Immature natural killer cell (primary cell): ENCODE results near the gene MARCHF10. TPM values are rescaled to one million over a fixed set of nuclear protein-coding genes. Genes with fewer than 3 reads are reported as not detected.

ENCODE experiments used
- DNase-seq, 3 donors: peaks; one replicate each; pipeline ENCODE4 v3.0.0; 2022; ENCODE audit warnings: mixed read lengths in 1 of 3
- H3K27ac Mint-ChIP-seq, 6 donors: one replicate each; pipeline ENCODE4 v1.8.0; 2020; ENCODE audit warnings: mixed read lengths in 6 of 6, mild to moderate bottlenecking in 5 of 6, inconsistent platforms in 4 of 6, moderate library complexity in 3 of 6
- H3K27me3 Mint-ChIP-seq, 3 donors: one replicate each; pipeline ENCODE4 v1.8.0; 2020 to 2021; ENCODE audit warnings: low read depth in 3 of 3, mild to moderate bottlenecking in 3 of 3, mixed read lengths in 3 of 3, moderate library complexity in 3 of 3, inconsistent platforms in 1 of 3
- H3K36me3 Mint-ChIP-seq, 3 donors: one replicate each; pipeline ENCODE4 v1.8.0; 2020; ENCODE audit warnings: mixed read lengths in 3 of 3, inconsistent platforms in 2 of 3, mild to moderate bottlenecking in 2 of 3
- H3K4me1 Mint-ChIP-seq, 2 donors: one replicate each; pipeline ENCODE4 v1.8.0; 2020; ENCODE audit warnings: inconsistent platforms in 2 of 2, mild to moderate bottlenecking in 2 of 2, mixed read lengths in 2 of 2, moderate library complexity in 1 of 2
- H3K4me3 Mint-ChIP-seq, 5 donors: one replicate each; pipeline ENCODE4 v1.8.0; 2020; ENCODE audit warnings: mild to moderate bottlenecking in 5 of 5, mixed read lengths in 5 of 5, inconsistent platforms in 3 of 5, moderate library complexity in 3 of 5
- H3K9me3 Mint-ChIP-seq, 6 donors: one replicate each; pipeline ENCODE4 v1.8.0; 2020; ENCODE audit warnings: mild to moderate bottlenecking in 6 of 6, mixed read lengths in 6 of 6, inconsistent platforms in 4 of 6, moderate library complexity in 3 of 6
- polyA plus RNA-seq, 3 donors: library from polyadenylated mRNA; unstranded; fragments of 300-500 nt; fragmentation: Illumina TruSeq; gene quantifications; one replicate each; pipeline ENCODE4 v1.2.3, GENCODE V29; 2021

Gene MARCHF10
- polyA plus RNA-seq, 3 donors from 2014 or later = 1.8 to 2.1 (median 2.0) TPM

- Mint-ChIP-seq H3K27ac (no peak overlapping the region), H3K27me3 (peaks cover 14 to 22% (median 22%) of the 10 kb centered on the region in 3 donors), H3K9me3 (no peaks in the 10 kb centered on the region), H3K36me3 (no peaks in the 10 kb centered on the region), H3K4me3 (no peak overlapping the region), H3K4me1 (peaks cover 0 to 2% of the 10 kb centered on the region in 2 donors)
- DNase-seq = no peak
Measured at GRCh38 chr17:62808576-62808970, 459 bp upstream of the MARCHF10 start.

GRCh38 chr17:62805234-62805633, 2.9 kb downstream of the MARCHF10 start:
- H3K9me3 Mint-ChIP-seq = peaks cover 0 to 1% (median 0%) of the 10 kb centered on the region in 6 donors
- peaks cover 0 to 2% of the 10 kb centered on the region in 2 donors for H3K4me1 Mint-ChIP-seq
- peaks cover 15 to 24% (median 22%) of the 10 kb centered on the region in 3 donors for H3K27me3 Mint-ChIP-seq

GRCh38 chr17:62804822-62805221, 3.3 kb downstream of the MARCHF10 start:
- Mint-ChIP-seq H3K27me3 (peaks cover 12 to 24% (median 20%) of the 10 kb centered on the region in 3 donors), H3K9me3 (peaks cover 0 to 1% (median 0%) of the 10 kb centered on the region in 6 donors), H3K27ac (no peak overlapping the region), H3K4me3 (no peak overlapping the region), H3K36me3 (no peaks in the 10 kb centered on the region), H3K4me1 (peaks cover 0 to 2% of the 10 kb centered on the region in 2 donors)
- DNase-seq = no peak

More at GRCh38 chr17:62805234-62805633, 2.9 kb downstream of the MARCHF10 start:
- DNase-seq = no peak
- no peak overlapping the region for H3K27ac Mint-ChIP-seq
- no peak overlapping the region for H3K4me3 Mint-ChIP-seq
- no peaks in the 10 kb centered on the region for H3K36me3 Mint-ChIP-seq

DNA sequence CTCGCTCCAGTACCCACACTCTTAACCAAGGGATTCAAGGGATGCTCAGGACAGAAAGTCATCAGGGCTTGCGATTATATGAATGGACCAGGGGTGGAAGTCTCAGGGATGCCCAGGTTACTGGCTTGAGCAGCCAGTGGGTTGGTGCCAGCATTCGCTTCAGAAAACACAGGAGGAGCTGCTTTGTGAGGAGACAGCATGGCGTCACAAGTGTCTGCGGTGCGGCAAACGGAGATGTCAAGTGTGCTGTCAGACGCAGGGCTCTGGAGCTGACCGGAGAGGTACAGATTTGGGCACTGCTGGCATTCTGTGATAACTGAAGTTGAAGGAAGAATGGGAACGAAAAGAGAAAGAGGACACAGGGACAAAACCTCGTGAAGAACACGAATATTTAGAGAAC, 4.1 kb downstream of the MARCHF10 start:
- Mint-ChIP-seq H3K27ac (no peak overlapping the region), H3K36me3 (no peaks in the 10 kb centered on the region), H3K9me3 (peaks cover 0 to 1% (median 0%) of the 10 kb centered on the region in 6 donors), H3K4me1 (peaks cover 0 to 2% of the 10 kb centered on the region in 2 donors), H3K27me3 (peaks cover 8 to 20% (median 18%) of the 10 kb centered on the region in 3 donors), H3K4me3 (no peak overlapping the region)
- no peak for DNase-seq

DNA sequence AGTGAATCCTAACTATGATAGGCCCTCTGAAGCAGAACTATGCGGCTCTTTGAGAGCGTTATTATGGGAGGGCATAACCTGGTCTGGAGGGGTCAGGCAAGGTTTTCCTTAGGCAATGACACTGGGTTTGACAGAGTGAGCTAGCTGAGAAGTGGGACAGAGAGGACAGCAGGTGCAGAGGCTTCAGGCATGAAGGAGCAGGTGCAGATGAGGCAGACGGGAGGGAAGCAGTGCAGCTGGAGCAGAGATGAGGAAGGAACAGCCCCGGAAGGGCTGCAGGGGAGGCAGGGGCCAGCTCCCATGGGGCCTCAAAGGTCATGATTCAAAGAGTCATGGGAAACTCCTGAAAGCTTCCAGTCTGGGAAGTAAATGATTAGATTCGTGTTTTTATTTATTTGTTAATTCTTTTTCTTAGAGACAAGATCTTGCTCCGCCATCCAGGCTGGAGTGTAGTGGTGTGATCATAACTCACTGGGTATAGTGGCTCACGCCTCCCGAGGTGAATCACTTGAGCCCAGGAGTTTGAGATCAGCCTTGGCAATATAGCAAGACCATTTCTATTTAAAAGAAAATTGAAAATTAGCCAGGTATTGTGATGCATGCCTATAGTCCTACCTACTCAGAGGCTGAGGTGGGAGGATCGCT, 5.4 kb downstream of the MARCHF10 start:
- Mint-ChIP-seq H3K9me3 (peaks cover 0 to 1% (median 0%) of the 10 kb centered on the region in 6 donors), H3K4me3 (no peak overlapping the region), H3K27ac (no peak overlapping the region), H3K4me1 (no peaks in the 10 kb centered on the region), H3K36me3 (no peaks in the 10 kb centered on the region), H3K27me3 (peaks cover 8 to 27% (median 18%) of the 10 kb centered on the region in 3 donors)
- no peak for DNase-seq

DNA sequence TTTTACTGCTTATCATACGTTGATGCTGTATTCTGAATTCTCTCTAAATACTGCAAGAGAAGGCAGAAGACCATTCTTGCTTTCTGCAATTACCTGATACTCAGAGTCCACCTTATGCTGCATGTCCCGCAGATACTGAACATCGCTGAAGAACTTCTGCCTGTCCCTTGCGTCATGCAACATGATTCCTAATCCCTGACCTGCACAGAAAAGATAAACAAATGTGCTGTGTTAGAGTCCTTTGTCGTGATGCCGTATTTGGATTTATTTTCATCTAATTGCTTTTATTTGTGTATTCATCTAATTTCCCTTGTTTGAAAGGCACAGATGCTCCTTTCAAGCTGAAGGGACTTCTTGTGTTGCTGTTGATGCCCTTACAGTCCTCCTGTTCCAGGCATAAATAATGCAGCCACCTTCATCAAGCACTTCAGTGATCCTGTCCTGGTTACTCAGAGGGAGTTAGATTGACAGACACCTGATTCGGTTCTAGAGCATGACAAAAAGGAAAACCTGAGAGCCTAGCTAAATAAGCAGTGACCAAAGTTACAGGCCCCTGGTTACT, 6.5 kb downstream of the MARCHF10 start:
- Mint-ChIP-seq H3K36me3 (no peaks in the 10 kb centered on the region), H3K27me3 (peaks cover 4 to 27% (median 17%) of the 10 kb centered on the region in 3 donors), H3K4me1 (no peaks in the 10 kb centered on the region), H3K27ac (no peak overlapping the region), H3K4me3 (no peak overlapping the region), H3K9me3 (peaks cover 0 to 1% (median 0%) of the 10 kb centered on the region in 6 donors)
- no peak for DNase-seq

GRCh38 chr17:62800585-62800984, 7.5 kb downstream of the MARCHF10 start:
- Mint-ChIP-seq H3K27me3 (peaks cover 4 to 30% (median 8%) of the 10 kb centered on the region in 3 donors), H3K4me3 (no peak overlapping the region)

DNA sequence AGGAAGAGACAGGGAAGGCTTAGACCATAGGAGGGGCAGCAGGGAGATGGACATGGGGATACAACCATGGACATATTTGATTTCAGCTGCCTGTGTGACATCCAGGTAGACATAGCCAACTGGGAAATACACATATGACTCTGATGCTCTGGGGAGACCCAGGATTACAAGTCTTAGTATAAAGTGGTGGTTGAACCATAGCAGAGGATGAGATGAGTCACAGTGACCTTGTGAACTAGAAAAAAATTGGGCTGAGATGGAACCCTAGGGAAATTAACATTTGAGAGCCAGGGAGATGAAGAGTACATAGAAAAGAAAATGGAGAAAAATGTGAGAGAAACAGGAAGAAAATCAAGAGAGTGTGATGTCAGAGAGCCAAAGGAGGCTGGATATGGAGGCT, 10.2 kb downstream of the MARCHF10 start:
- H3K36me3 Mint-ChIP-seq = no peaks in the 10 kb centered on the region

More at GRCh38 chr17:62800585-62800984, 7.5 kb downstream of the MARCHF10 start:
- DNase-seq = no peak
- Mint-ChIP-seq H3K9me3 (peaks cover 0 to 1% (median 0%) of the 10 kb centered on the region in 6 donors), H3K27ac (no peak overlapping the region), H3K36me3 (no peaks in the 10 kb centered on the region), H3K4me1 (peaks cover 2% of the 10 kb centered on the region in 2 donors)

GRCh38 chr17:62796291-62796690, 11.8 kb downstream of the MARCHF10 start:
- Mint-ChIP-seq H3K27ac (no peak overlapping the region), H3K27me3 (peaks cover 20 to 40% (median 33%) of the 10 kb centered on the region in 3 donors), H3K9me3 (peaks cover 4 to 14% (median 10%) of the 10 kb centered on the region in 6 donors), H3K4me3 (peak overlapping the region in 1 of 5 donors; percentile 18), H3K4me1 (peaks cover 21% of the 10 kb centered on the region in 2 donors), H3K36me3 (no peaks in the 10 kb centered on the region)
- DNase-seq = no peak

More for the DNA sequence above, 10.2 kb downstream of the MARCHF10 start:
- H3K27me3 Mint-ChIP-seq = peaks cover 12 to 38% (median 21%) of the 10 kb centered on the region in 3 donors
- no peak for DNase-seq
- peaks cover 19 to 21% of the 10 kb centered on the region in 2 donors for H3K4me1 Mint-ChIP-seq
- peaks cover 6 to 14% (median 9%) of the 10 kb centered on the region in 6 donors for H3K9me3 Mint-ChIP-seq
- no peak overlapping the region for H3K27ac Mint-ChIP-seq
- H3K4me3 Mint-ChIP-seq = no peak overlapping the region

- Mint-ChIP-seq H3K9me3 (peaks cover 7 to 14% (median 10%) of the 10 kb centered on the region in 6 donors), H3K27me3 (peaks cover 25 to 47% (median 43%) of the 10 kb centered on the region in 3 donors), H3K36me3 (no peaks in the 10 kb centered on the region), H3K27ac (peak overlapping the region in 5 of 6 donors; percentile 5 to 88 (median 65)), H3K4me1 (peaks cover 21% of the 10 kb centered on the region in 2 donors), H3K4me3 (peak overlapping the region; percentile 66 to 80 (median 71))
- no peak for DNase-seq
Measured at GRCh38 chr17:62794666-62794971, 13.5 kb downstream of the MARCHF10 start.

DNA sequence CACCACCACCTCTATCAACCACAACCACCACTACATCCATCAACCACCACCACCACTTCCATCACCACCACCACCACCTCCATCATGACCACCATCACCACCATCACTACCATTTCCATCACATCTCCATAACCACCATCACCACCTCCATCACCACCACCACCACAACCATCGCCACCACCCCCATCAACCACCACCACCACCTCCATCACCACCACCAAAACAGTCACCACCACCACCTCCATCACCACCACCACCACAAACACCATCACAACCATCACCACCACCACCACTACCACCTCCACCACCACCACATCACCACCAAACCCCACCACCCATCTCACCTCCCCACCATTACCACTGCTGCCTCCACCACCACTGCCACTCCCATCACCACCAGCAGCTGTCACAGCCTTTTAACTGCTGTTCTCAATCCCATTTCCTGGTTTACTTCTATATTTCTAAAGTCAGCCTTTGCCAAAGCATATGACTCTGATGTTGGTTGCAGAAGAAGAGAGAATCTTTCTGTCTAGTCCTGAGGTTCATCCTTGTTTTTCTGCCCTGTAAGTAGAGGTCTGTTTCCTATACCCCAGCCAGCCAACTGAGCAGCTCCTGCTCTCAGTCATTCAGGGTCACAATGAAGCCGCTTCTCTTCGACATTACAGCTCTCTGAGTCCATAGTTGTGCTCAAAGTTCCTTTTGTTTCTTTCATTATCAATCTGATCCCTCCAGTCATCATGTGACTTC, 14.0 kb downstream of the MARCHF10 start:
- peaks cover 21% of the 10 kb centered on the region in 2 donors for H3K4me1 Mint-ChIP-seq
- H3K27ac Mint-ChIP-seq = peak overlapping the region; percentile 5 to 88 (median 72)
- peaks cover 25 to 49% (median 43%) of the 10 kb centered on the region in 3 donors for H3K27me3 Mint-ChIP-seq
- H3K36me3 Mint-ChIP-seq = no peaks in the 10 kb centered on the region
- peak overlapping the region; percentile 66 to 80 (median 71) for H3K4me3 Mint-ChIP-seq
- H3K9me3 Mint-ChIP-seq = peaks cover 7 to 14% (median 10%) of the 10 kb centered on the region in 6 donors
- DNase-seq = peak in 2 of 3 donors; percentile 5 to 24

DNA sequence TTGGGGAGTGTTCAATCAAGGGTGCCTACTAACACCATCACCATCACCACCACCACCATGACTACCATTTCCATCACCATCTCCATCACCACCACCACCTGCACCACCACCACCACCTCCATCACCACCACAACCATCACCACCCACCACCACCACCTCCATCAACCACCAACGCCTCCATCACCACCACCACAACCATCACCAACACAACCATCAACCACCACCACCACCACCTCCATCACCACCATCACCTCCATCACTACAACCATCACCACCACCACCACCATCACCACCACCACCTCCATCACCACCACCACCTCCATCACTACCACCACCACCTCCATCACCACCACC, 15.7 kb downstream of the MARCHF10 start:
- peaks cover 7 to 14% (median 10%) of the 10 kb centered on the region in 6 donors for H3K9me3 Mint-ChIP-seq
- H3K27me3 Mint-ChIP-seq = peaks cover 29 to 42% (median 42%) of the 10 kb centered on the region in 3 donors
- peaks cover 21% of the 10 kb centered on the region in 2 donors for H3K4me1 Mint-ChIP-seq
- DNase-seq = peak in 1 of 3 donors; percentile 8
- H3K27ac Mint-ChIP-seq = peak overlapping the region in 3 of 6 donors; percentile 10 to 83 (median 69)
- H3K4me3 Mint-ChIP-seq = peak overlapping the region in 2 of 5 donors; percentile 18
- H3K36me3 Mint-ChIP-seq = no peaks in the 10 kb centered on the region

DNA sequence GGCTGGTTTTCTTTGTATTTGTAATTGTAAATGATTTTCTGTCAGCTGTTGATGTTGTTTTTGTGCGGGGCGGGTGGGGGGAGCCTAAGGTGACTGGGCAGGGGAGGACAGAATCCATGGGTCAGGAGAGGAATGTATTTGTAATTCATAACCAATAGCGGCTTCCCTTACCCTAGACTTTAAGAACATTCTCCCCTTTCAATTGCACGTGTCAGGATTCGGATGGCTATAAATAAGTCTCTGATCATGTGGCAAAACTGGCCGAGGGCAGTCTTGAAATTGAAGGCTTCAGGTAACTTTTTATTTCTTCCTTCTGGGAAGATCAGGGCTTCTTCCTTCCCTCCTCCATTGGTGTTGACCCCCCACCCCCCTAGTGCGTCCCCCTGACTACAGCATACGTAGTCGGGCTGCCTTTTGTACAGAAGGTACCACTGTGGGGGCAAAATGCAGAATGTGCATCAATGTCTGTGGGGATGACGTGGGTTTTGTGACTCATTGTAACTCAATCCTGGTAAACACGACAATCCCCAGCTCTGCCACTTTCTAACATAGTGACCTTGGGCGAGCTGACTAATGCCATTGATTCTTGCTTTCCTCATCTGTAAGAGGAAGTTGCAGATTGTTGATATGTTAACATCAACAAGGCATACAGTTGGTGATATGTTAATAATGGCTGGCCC, 16.2 kb downstream of the MARCHF10 start:
- no peaks in the 10 kb centered on the region for H3K36me3 Mint-ChIP-seq
- peaks cover 29 to 42% (median 40%) of the 10 kb centered on the region in 3 donors for H3K27me3 Mint-ChIP-seq
- H3K4me3 Mint-ChIP-seq = peak overlapping the region in 2 of 5 donors; percentile 18
- H3K27ac Mint-ChIP-seq = peak overlapping the region in 3 of 6 donors; percentile 10 to 83 (median 69)
- DNase-seq = no peak
- peaks cover 7 to 14% (median 10%) of the 10 kb centered on the region in 6 donors for H3K9me3 Mint-ChIP-seq
- H3K4me1 Mint-ChIP-seq = peaks cover 21% of the 10 kb centered on the region in 2 donors
